Fibroblast of skin of scalp (primary cell): ENCODE data around the gene TMPRSS13.
"Not testable (repeated sequence)": the region's sequence is repeated elsewhere in the genome, so short reads cannot be mapped to it uniquely, and the experiment has no call there.

Experiments used
- DNase-seq: peaks from one replicate; pipeline ENCODE4 v3.0.0-alpha.2; 2013

Gene TMPRSS13

DNA sequence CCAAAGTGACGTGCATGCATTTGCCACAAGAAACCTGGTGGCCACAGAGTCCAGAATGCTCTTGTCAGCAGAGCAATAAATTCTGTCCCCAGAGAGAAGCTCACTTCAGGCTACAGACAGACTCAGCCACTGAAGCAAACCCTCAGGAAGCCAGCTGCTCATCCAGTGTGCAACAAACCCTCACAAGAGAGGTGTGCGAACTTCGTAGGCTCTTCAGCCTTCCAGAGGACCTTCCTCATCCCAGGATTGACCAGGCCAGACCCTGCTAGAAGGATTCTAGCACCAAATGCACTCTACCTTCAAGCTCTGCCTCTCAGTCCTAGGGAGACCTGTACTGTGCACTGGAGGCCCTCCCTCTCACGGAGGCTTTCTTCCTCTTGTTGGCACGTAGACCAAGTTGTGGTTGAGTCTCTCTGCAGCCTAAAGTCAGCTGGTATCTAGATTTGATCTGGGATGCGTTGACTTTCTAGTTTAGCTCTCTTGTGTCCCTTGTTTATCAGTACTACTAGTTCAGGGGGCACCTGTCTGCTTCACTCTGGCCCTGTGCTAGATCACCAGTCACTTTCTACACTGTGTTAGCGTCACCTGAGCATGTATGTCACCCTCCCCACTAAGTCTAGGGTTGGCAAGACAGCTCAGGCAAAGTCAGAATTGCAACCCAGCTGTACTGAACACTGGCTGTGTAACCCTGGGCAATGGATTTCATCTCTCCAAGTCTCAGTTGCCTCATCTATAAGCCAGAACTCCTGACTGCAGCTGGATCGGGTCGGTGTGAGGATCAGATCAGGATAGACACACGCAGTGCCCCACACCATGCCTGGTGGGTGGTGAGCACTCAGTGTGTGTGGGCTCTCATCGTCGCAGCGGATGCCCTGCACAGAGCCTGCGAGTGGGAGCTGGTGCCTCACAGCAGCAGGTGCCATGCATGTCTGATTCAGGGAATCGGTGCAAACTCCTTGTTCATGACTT, 22.1 kb upstream of the TMPRSS13 start:
- DNase-seq = no peak

GRCh38 chr11:117950301-117950700, 21.1 kb upstream of the TMPRSS13 start:
- DNase-seq = peak; percentile 12

DNA sequence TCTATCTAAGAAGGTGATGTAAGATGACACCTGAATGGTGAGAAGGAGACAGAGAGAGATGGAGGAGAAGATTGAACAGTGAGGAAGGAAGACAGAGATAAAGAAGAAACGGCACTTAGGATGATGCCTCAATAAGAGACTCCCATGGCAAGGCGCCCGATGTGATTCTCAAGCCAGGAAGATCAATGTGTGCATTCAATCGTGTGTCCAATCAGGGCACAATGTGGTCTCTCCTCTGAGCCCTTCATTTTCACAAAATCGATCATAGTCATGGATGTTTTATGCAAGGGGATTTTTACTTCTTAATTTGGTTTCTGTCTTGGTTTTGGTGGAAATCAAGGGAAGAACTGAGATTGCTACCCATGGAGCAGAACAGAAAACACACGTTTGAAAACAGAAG, 19.9 kb upstream of the TMPRSS13 start:
- DNase-seq = no peak

DNA sequence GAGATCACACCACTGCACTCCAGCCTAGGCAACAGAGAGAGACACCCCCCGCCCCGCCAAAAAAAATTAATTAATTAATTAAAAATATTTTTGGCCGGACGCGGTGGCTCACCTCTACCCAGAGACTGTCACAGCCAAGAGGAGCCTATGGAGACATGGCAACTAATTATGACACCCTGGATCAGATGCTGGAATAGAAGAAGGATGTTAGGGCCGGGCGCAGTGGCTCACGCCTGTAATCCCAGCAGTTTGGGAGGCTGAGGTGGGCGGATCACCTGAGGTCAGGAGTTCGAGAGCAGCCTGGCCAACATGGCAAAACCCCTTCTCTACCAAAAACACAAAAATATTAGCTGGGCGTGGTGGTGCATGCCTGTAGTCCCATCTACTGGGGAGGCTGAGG, 19.3 kb upstream of the TMPRSS13 start:
- DNase-seq = not testable (repeated sequence)

DNA sequence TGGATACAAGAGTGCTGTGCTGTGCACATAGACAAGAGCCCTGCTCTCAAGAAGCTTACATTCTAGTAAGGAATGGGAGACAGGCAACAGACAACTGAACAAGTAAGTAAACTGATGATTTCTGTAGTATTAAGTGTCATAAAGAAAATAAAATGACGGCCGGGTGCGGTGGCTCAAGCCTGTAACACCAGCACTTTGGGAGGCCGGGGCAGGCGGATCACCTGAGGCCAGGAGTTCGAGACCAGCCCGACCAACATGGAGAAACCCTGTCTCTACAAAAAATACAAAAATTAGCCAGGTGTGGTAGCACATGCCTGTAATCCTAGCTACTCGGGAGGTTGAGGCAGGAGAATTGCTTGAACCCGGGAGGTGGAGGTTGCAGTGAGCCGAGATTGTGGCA, 18.5 kb upstream of the TMPRSS13 start:
- not testable (repeated sequence) for DNase-seq

DNA sequence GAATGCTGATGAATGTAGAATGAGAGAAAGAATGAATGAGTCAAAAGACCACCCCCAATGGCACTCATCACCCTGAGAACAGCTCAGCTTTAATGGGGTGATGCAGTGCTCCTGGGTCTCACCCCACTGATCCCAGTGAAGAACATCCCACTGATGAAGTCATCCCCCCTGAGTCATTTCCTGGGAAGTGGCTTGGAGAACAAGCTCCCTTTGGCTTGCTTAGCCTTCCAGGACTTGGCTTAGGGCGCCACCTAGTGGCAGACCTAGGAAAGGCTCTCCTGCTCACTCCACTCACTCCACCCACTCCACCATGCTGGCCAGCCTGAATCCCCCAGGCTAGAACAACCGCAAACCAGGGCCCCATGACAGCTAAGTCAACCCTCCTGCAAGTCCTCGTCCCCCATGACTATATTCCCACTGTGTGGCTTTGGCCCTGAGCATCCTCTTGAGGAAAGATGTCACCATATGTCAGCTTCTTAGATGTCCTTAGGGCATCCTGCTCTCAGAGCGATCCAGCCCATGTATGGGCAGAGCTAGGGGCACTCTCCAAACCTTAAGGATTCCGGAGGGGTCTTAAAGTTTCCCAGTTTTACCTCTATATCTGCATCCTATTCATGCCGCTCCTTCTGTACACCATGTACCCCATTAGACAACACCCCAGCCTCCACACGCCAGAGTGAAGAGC, 17.8 kb upstream of the TMPRSS13 start:
- DNase-seq = peak; percentile 91

GRCh38 chr11:117946156-117946841, 17.1 kb upstream of the TMPRSS13 start:
- DNase-seq = no peak

DNA sequence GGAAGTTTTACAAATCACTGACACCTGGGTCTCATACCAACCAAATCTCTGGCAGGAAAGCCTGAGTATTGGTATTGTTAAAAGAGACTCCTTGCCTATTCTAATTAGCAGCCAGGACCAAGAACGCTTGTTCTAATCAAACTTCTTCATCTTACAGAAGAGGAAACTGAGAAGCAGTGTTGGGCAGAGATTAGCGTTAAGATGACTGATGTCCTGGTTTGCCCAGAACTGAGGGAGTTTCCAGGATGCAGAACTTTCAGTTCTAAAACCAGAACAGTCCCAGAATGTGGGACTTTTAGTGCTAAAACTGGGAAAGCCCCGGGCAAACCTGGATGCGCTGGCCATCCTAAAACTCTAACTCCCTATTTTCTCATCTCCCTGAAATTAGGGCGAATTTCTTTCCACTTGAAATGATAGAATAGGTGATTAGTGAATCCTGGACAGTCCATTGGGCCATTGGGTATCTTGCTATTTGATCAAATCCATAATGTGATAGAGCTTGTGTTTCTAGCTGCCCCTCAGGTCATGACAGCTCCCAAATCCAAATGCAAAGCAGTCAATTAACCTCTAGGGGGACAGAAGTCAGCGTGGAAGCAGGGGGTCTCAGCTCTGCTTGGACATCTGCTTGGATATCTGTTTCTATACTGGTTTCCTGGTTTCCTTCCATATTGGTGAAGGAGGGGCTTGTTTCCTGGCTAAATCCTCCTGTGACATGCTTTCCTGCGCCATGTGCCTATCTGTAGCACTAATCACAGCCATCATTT, 16.0 kb upstream of the TMPRSS13 start:
- DNase-seq = no peak

DNA sequence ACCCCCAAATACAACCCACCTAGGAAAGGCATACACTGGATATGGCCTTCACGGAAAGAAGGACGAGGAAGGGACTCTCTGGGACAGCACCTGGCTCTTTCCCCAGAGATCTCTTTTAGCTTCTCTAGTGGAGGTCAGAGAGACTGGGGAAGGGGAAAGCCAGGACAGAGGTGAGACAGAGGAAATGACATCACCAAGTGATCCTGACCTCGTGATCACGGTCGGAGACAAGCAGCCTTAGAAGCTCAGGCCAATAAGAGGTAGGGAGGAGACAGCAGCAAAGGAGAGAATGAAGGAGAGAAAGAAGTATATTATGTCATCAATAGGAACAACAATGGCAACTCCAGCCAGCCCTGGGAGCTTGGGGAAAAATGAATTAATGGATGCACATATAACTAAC, 15.4 kb upstream of the TMPRSS13 start:
- DNase-seq = no peak

GRCh38 chr11:117941976-117942654, 12.9 kb upstream of the TMPRSS13 start:
- DNase-seq = no peak

DNA sequence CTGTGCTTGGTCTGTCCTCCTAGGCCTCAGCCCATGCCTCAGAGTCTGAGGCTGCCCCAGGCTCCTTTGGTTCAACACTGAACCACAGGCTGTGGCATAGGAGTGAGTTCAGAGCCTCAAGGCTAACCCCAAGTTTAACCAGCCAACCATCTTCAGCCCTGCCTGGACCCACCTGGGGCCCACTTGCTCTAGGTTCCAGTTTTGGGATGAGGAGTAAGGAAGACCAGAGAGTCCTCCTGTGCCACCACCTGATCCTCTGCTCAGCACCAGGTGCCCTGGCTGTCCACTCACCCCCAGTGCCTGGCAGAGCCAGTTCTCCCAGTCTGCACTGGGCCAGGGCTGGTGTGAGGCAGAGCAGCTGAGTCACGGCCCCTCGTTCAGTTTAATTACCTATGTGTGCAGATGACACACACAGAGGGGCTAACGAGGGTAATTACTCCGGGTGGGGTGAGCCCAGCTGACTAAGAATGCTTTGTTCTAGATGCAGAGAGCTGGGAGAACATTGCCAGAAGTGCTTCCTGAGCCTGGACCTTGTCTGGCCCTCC, 12.0 kb upstream of the TMPRSS13 start:
- DNase-seq = no peak

DNA sequence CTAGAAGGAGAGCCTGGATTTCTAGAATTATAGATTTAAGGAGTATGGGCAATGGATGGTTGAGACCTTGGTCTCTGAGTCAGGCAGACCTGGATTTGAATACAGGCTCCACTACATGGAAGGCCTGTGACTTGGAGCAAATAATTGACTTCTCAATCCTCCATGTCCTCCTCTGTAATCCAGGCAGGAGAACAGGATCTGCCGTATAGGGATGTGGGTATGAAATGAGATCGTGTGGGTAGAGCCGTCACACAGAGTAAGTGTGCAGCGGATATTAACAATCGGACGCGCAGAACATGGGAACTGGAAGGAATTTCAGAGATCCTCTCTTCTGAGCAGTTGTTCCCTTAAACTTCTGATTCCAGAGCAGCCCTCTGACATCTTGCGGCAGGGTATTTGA, 11.5 kb upstream of the TMPRSS13 start:
- no peak for DNase-seq

DNA sequence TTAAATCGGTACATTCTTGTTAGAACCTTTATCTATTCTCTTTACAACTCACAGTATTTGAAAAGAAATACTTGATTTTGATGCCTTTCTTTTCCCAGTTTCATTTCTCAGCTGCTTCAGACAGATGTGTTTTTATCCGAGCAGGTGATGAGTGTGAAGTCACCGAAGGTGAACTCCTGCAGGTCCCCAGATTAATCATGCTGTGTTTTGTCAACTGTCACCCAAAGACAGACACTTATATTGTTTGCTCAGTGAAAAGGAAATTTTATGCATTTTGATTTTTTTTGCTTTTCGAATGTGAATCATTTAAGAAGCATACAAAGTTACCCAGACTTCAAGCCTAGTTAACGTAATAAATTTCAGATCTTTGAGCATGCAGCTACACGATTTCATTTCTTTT, 7.8 kb upstream of the TMPRSS13 start:
- DNase-seq = no peak

DNA sequence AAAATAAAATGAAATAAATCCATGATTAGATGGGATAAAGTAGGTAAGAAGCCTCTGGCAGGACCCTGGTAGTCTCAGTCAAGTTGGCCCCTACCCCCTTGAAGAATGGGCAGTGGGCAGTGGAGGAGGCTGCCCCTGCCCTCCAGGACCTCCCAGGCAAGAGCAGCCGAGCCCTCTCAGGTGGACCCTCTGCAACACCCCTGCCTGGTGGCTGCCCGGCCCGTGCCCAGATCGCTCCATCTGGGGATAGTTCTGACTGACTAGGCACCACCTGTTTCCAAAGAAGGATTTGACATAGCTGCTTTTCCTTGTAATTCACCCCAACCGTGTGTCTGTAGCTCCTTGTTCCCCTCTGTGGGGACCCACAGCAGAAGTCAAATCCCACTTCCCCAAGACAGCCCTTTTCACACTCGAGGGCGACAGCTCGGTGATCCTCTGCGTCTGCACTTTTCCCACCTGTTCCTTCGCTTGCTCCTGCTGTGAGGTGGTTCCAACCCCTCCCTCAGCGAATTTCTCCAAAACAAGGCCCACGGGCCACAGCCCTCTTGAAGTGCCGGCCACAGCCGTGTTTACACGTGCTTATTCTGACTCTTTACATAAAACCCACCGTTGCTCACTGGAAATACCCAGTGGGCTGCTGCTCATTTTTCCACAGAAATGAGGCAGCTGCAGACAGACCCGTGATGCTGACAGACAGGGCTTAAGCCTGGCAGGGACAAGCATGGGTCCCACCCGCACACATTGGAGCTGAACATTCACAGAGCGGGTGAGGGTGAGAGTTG, 5.5 kb upstream of the TMPRSS13 start:
- no peak for DNase-seq

- no peak for DNase-seq
Observed at GRCh38 chr11:117933930-117934329, 4.7 kb upstream of the TMPRSS13 start.

- no peak for DNase-seq
Observed at GRCh38 chr11:117933475-117933874, 4.3 kb upstream of the TMPRSS13 start.

DNA sequence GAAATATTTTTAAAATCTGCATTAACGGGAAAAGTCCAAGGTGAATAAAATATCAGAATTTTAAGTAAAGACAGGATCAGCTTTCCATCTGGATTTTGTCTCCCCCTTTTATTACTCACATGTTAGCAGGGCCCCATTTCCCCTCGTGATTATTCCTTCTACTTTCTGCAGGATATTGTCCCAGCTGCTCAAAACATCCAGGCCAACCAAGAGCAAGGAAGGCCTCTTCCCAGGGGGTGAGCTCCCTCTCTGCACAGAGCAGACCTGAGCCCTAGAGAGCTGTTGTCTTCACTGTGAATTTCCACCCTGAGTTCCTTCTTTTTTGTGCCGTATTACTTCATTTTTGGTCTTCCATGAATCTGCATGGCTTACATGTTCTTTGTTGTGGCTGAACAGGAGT, 3.7 kb upstream of the TMPRSS13 start:
- no peak for DNase-seq

DNA sequence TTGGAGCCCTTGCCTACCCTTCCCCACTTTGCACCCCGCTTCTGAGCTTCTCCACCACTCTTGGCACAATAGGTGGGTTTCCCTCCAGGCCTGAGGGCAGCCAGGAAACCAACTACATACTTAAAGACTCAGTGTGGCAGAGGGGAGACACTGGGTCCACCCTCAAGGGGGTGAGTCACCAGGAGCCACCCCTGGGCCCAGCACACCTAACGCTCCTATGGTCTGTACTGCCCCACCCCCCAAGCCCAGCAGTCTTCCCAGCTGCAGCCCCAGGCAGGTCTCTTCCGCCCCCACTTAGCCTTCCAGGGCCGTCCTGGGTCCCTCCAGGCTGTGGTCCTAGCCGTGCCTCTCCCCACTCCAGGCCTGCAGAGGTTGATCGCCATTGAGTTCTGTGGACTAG, 3.2 kb upstream of the TMPRSS13 start:
- DNase-seq = no peak

DNA sequence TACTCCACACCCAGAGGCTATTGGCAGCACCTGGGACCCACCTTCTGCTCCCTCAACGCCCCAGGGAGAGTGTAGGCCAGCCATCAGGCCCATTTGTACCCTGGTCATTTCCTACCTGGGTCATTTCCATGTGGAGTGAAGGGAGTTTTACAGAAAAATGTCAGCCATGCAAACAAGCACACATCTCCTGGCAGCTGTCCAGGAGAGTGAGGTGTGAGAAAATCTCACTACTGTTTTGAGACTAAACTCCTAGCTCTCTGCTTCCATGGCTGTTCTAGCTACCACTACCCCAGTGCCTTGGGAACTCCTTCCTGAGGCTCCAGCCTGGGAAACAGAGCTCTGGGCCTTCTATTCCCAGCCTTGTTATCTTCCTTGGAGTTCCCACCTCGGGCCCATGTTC, 2.8 kb upstream of the TMPRSS13 start:
- no peak for DNase-seq

- no peak for DNase-seq
Observed at GRCh38 chr11:117931331-117931950, 2.2 kb upstream of the TMPRSS13 start.
